B cell (primary cell): ENCODE results near the gene HSPD1. TPM values are rescaled to one million over a fixed set of nuclear protein-coding genes. Genes with fewer than 3 reads are reported as not detected.
A peak's percentile ranks its signal among the peaks of the same experiment; 100 is the strongest.

Source experiments
- ATAC-seq: fragments of 200-7000 bp; cut with Tn5 transposase; one replicate; pipeline ENCODE4 v1.10.0; 2021; ENCODE audit warnings: low read depth, mild to moderate bottlenecking, moderate number of reproducible peaks, moderate library complexity
- CTCF ChIA-PET: fragments of 350-600 bp; sonication (Branson Sonifier 250); formaldehyde crosslinking; loops from one replicate; lab custom pipeline; 2021; ENCODE audit warnings: antibody characterized with exemption, inconsistent platforms; lab: Charles Lee
- POLR2A ChIA-PET: fragments of 350-600 bp; sonication (Branson Sonifier 250); formaldehyde crosslinking; loops from one replicate; lab custom pipeline; 2021; ENCODE audit warnings: antibody characterized with exemption; lab: Charles Lee
- DNase-seq: peaks from one replicate; pipeline ENCODE4 v3.0.0; 2013
- H2AFZ ChIP-seq: 2 replicates; pipeline ENCODE4 v1.6.1; 2012; ENCODE audit warnings: mild to moderate bottlenecking, low read depth, low read length; ENCODE audit not compliant: insufficient read depth, poor library complexity, severe bottlenecking
- H3K27ac ChIP-seq, 2 donors: 1 replicate in 1 of 2; 2 replicates in 1 of 2; pipeline ENCODE4 v1.5.1; 2012 to 2013; ENCODE audit warnings: low read length in 2 of 2, mild to moderate bottlenecking in 2 of 2, moderate library complexity in 1 of 2
- H3K27me3 ChIP-seq, 4 experiments: fragments of 200-600 bp in 1 of 4; sonication (generic) in 1 of 4; replicated peaks in 1 of 4; 1 replicate in 2 of 4; 2 replicates in 2 of 4; pipeline versions ENCODE4 v1.6.1 to v1.7.0; 2013 to 2016; ENCODE audit warnings: low read length in 3 of 4, mild to moderate bottlenecking in 2 of 4, mixed read lengths in 1 of 4, moderate library complexity in 1 of 4; ENCODE audit not compliant: insufficient read depth in 4 of 4, control insufficient read depth in 3 of 4; ENCODE audit errors: control extremely low read depth in 1 of 4
- H3K36me3 ChIP-seq, 2 experiments: replicated peaks in 1 of 2; 1 replicate in 1 of 2; 2 replicates in 1 of 2; pipeline versions ENCODE4 v1.6.1 to v1.7.1; 2013; ENCODE audit warnings: low read length in 1 of 2; ENCODE audit not compliant: insufficient read depth in 2 of 2, control insufficient read depth in 1 of 2; ENCODE audit errors: control extremely low read depth in 1 of 2, extremely low read depth in 1 of 2
- H3K4me1 ChIP-seq, 2 donors: fragments of 200-600 bp in 1 of 2; sonication (generic) in 1 of 2; 1 replicate in 1 of 2; 2 replicates in 1 of 2; pipeline versions ENCODE4 v1.5.1 to v1.6.1; 2013 to 2017; ENCODE audit warnings: low read length in 2 of 2; ENCODE audit not compliant: control insufficient read depth in 2 of 2, insufficient read depth in 2 of 2
- H3K4me2 ChIP-seq: replicated peaks from 2 replicates; pipeline ENCODE3; 2012; ENCODE audit warnings: mild to moderate bottlenecking, low read depth, low read length; ENCODE audit not compliant: poor library complexity, severe bottlenecking
- H3K4me3 ChIP-seq, 5 experiments: fragments of 200-600 bp in 1 of 5; sonication (generic) in 1 of 5; 1 replicate in 3 of 5; 2 replicates in 2 of 5; pipeline versions ENCODE4 v1.5.1 to v1.7.0; 2011 to 2016; ENCODE audit warnings: low read length in 4 of 5, mild to moderate bottlenecking in 4 of 5, low read depth in 2 of 5, control low read depth in 1 of 5, moderate library complexity in 1 of 5; ENCODE audit not compliant: insufficient read depth in 1 of 5; ENCODE audit errors: control extremely low read depth in 1 of 5, extremely low read depth in 1 of 5
- H3K79me2 ChIP-seq: fragments of 200-600 bp; sonication (generic); one replicate; pipeline ENCODE4 v1.6.0; 2016; ENCODE audit warnings: low read length; ENCODE audit not compliant: control insufficient read depth, insufficient read depth
- H3K9ac ChIP-seq: fragments of 200-600 bp; sonication (generic); 2 replicates; pipeline ENCODE4 v1.6.1; 2017; ENCODE audit warnings: mild to moderate bottlenecking, low read length, moderate library complexity
- H3K9me3 ChIP-seq, 3 donors: one replicate each; pipeline versions ENCODE4 v1.6.1 to v1.7.1; 2013; ENCODE audit warnings: low read length in 2 of 3; ENCODE audit not compliant: control insufficient read depth in 2 of 3, insufficient read depth in 1 of 3; ENCODE audit errors: control extremely low read depth in 1 of 3
- H4K20me1 ChIP-seq: 2 replicates; pipeline ENCODE4 v1.6.0; 2012; ENCODE audit warnings: mild to moderate bottlenecking, low read length; ENCODE audit not compliant: insufficient read depth, control insufficient read depth, poor library complexity, severe bottlenecking
- H3K27ac Mint-ChIP-seq: one replicate; pipeline ENCODE4 v1.8.0; 2021; ENCODE audit warnings: mixed read lengths
- H3K27me3 Mint-ChIP-seq: one replicate; pipeline ENCODE4 v1.8.0; 2021; ENCODE audit warnings: mixed read lengths
- H3K4me1 Mint-ChIP-seq: one replicate; pipeline ENCODE4 v1.8.0; 2021; ENCODE audit warnings: mixed read lengths
- H3K4me3 Mint-ChIP-seq: one replicate; pipeline ENCODE4 v1.8.0; 2021; ENCODE audit warnings: mixed read lengths
- H3K9me3 Mint-ChIP-seq: one replicate; pipeline ENCODE4 v1.8.0; 2022; ENCODE audit warnings: mixed read lengths; ENCODE audit not compliant: insufficient read depth
- EZH2 ChIP-seq: IDR thresholded peaks from 2 replicates; pipeline ENCODE4 v1.6.1; 2012; ENCODE audit warnings: borderline replicate concordance, low read depth, mild to moderate bottlenecking, moderate library complexity, low read length; ENCODE audit not compliant: insufficient read depth, poor library complexity, severe bottlenecking
- WGBS: methylation state at CpG from one replicate; pipeline ENCODE4 v1.1.5; 2013; ENCODE audit warnings: missing lambda C conversion rate; ENCODE audit not compliant: insufficient coverage; 5-methylcytosine and 5-hydroxymethylcytosine counted together
- intact Hi-C: fragments of 100-400 bp; cut with micrococcal nuclease; formaldehyde crosslinking; loops from one replicate; pipeline ENCODE4 v1.10.0; 2022
- polyA plus RNA-seq: library from polyadenylated mRNA; depleted of rRNA; stranded (reverse); fragments of >200 nt; gene quantifications from 2 replicates; pipeline ENCODE4 v1.2.3, GENCODE V29; 2012
- total RNA-seq, 2 donors: library from RNA; stranded (reverse); fragments of 120-200 nt in 1 of 2; gene quantifications; 1 replicate in 1 of 2; 2 replicates in 1 of 2; pipeline versions ENCODE4 v1.2.3 to v1.2.4, GENCODE V29; 2013 to 2022
- TF ChIP-seq, protein P1 (sequence below): fragments of 200-600 bp; IDR thresholded peaks from one replicate; pipeline ENCODE4 v1.8.0; 2022; ENCODE audit warnings: antibody characterized with exemption, mild to moderate bottlenecking

Gene HSPD1
- total and polyA plus RNA-seq, 2 donors (not counting 1 experiment from before 2014, with no cell fraction given) = 46.6 to 112 TPM

DNA sequence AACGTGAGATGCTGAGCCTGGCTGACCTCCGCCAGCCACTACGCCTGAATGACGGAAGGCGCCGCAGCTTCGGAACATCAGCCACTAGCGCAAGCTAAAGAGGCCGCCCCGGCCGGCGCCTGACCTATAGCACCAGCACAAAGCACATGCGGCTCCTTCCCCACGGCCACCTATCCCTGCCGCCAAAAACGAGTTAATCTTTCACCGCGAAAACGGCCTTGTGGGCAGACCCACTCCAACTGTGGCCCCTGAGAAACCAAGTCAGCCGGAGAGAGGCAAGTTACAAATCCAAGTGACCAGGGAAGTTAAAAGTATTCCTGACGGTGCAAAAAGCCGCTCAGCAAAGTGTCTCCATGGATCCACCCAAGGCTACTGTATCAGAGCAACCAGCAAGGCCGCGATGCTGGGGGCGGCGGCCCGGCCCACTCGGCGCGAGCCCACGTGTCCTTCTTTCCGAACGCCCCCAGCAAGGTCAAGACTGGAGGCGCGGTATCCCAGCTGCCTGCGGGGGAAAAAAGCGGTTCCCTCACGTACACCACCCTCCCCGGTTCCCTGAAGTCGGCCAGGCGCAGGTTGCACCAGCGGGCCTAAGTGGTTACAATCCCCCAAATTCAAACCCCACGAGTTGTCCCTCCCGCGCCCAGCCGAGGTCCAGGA, 575 bp downstream of the HSPD1 start:
- H3K27ac ChIP-seq = peak overlapping the region; percentile 85 to 90
- H3K4me3 ChIP-seq = peak overlapping the region; percentile 54 to 86 (median 76)
- peak overlapping the region; percentile 75 for H2AFZ ChIP-seq
- peak overlapping the region; percentile 98 for H3K4me3 Mint-ChIP-seq
- H3K9ac ChIP-seq = peak overlapping the region; percentile 79
- H3K9me3 Mint-ChIP-seq = no peaks in the 10 kb centered on the region
- ChIA-PET POLR2A (interaction anchor here (0.6 to 4.5 kb wide), 8 partner anchors 8 to 340 kb away, joined by 3 to 62 read pairs (median 6); partner anchors contain the start of genes COQ10B, MARS2, MOB4 and SF3B1), CTCF (interaction anchor here (1.6 kb wide), 1 partner anchor 46 kb away, joined by 5 read pairs; the partner anchor contains the start of gene COQ10B)
- peaks cover 16% of the 10 kb centered on the region for H4K20me1 ChIP-seq
- intact Hi-C loops = loop anchor here (10.0 kb wide), 1 partner anchor 94 kb away; no protein-coding TSS in a partner anchor
- peak; percentile 63 for DNase-seq
- H3K27ac Mint-ChIP-seq = peak overlapping the region; percentile 94
- H3K36me3 ChIP-seq = peaks cover 4 to 45% of the 10 kb centered on the region in 2 experiments
- peak overlapping the region; percentile 93 for H3K4me2 ChIP-seq
- TF ChIP-seq, protein P1, sequence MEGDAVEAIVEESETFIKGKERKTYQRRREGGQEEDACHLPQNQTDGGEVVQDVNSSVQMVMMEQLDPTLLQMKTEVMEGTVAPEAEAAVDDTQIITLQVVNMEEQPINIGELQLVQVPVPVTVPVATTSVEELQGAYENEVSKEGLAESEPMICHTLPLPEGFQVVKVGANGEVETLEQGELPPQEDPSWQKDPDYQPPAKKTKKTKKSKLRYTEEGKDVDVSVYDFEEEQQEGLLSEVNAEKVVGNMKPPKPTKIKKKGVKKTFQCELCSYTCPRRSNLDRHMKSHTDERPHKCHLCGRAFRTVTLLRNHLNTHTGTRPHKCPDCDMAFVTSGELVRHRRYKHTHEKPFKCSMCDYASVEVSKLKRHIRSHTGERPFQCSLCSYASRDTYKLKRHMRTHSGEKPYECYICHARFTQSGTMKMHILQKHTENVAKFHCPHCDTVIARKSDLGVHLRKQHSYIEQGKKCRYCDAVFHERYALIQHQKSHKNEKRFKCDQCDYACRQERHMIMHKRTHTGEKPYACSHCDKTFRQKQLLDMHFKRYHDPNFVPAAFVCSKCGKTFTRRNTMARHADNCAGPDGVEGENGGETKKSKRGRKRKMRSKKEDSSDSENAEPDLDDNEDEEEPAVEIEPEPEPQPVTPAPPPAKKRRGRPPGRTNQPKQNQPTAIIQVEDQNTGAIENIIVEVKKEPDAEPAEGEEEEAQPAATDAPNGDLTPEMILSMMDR = no peak
- no peak for TF ChIP-seq EZH2
- H3K27me3 Mint-ChIP-seq = no peaks in the 10 kb centered on the region
- H3K27me3 ChIP-seq = no peaks in the 10 kb centered on the region
- peaks cover 66% of the 10 kb centered on the region for H3K79me2 ChIP-seq
- H3K9me3 ChIP-seq = no peaks in the 10 kb centered on the region
- ATAC-seq = peak; percentile 0
- H3K4me1 Mint-ChIP-seq = peaks cover 53% of the 10 kb centered on the region
- under 1% methylated on average over 46 of the region's 46 CpGs for WGBS
- peaks cover 37 to 38% of the 10 kb centered on the region in 2 donors for H3K4me1 ChIP-seq
